GM12874 (cell line): ENCODE results near the gene KIF12.

Experiments used
- TF ChIP-seq, protein P1 (sequence below): IDR thresholded peaks from 2 replicates; pipeline ENCODE4 v1.5.1; 2011; ENCODE audit warnings: low read depth, mild to moderate bottlenecking, control low read depth, low read length, moderate library complexity; ENCODE audit not compliant: insufficient read depth

Gene KIF12

DNA sequence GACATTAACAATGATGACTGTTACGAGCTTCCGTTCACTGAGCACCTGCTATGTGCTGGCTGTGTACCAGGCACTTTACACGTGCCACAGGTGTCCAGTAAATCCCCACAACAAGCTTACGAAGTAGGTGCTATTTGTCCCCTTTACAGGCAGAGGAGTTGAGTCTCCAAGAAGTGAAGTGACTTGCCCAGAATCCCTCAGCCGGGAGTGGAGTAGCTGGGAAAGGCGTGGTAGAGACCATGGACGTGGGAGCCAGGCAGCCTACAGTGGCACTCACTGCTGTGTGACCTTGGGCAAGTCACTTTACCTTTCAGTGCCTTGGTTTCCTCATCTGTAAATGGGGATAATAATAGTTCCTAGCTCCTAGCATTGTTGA, 20.3 kb downstream of the KIF12 start:
- TF ChIP-seq, protein P1, sequence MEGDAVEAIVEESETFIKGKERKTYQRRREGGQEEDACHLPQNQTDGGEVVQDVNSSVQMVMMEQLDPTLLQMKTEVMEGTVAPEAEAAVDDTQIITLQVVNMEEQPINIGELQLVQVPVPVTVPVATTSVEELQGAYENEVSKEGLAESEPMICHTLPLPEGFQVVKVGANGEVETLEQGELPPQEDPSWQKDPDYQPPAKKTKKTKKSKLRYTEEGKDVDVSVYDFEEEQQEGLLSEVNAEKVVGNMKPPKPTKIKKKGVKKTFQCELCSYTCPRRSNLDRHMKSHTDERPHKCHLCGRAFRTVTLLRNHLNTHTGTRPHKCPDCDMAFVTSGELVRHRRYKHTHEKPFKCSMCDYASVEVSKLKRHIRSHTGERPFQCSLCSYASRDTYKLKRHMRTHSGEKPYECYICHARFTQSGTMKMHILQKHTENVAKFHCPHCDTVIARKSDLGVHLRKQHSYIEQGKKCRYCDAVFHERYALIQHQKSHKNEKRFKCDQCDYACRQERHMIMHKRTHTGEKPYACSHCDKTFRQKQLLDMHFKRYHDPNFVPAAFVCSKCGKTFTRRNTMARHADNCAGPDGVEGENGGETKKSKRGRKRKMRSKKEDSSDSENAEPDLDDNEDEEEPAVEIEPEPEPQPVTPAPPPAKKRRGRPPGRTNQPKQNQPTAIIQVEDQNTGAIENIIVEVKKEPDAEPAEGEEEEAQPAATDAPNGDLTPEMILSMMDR: no peak

DNA sequence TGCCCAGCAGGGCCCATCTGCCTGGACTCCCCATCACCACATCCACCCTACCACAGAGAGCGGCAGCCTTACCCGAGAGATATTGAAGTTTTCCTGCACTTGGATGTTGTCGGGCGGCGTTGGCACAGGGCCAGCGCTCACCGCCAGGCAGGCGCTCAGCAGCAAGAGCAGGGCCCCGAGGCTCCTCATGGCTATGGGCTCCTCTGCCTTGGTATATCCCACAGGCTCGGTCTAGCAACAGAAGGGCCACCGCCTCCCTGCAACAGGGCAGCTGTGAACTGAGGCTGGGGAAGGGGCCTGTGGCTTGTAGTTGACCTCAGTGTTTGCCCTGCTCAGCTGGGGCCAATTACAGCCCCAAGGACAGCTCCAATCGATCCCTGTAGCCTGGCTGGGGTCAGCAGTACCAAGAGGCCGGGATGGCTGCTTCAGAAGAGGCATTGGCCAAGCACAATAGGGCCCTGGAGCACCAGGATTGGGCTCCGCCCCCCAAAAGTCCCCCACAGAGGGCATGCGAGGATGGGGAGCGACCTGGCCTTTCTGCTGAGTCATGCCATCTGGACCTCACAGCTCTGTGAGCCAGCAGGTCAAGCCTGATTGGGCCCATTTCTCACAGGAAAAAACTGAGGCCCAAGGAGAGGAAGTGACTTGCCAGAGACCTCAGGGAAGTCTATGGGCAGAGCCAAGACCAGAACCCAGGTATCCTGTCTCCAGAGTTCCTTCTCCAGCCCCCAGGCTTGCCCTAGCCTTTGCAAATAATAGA, 20.9 kb downstream of the KIF12 start, which contains the start of gene AMBP:
AMBP (minus strand) TSS at position 280 of the 760 bp plus-strand sequence; CDS start at position 189, 91 bp downstream.
- TF ChIP-seq, protein P1: no peak

DNA sequence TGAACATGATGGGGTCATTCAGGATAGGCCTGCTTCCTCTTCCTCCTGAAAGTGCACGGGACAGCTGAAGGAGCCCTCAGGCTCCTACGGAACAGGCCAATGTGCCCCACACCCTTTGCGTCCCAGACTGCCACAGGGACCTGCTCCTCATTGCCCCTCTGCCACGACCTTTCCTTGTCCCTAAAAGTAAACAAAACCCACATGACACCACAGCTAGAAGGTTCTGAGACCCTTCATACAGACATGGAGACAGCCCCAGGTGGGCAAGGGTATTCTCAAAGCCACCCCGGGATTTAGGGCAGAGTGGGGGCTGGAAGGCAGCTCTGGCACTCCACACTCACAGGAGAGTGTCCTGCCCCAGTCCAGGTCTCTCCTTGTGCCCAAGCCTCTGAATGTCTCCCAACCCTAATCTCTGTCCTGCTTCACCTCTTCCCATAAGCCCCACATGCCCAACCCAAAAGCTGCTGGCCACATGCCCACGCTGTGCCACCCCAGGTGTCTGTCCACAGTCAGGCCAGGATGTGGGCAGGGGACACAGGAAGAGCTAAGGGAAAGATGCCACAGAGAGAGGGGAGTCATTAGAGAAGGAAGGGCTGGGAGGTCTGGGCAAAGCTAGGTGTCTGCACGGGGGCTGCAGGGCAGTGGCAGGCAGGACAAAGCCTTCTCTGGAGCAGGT, 21.8 kb downstream of the KIF12 start:
- TF ChIP-seq, protein P1: no peak

DNA sequence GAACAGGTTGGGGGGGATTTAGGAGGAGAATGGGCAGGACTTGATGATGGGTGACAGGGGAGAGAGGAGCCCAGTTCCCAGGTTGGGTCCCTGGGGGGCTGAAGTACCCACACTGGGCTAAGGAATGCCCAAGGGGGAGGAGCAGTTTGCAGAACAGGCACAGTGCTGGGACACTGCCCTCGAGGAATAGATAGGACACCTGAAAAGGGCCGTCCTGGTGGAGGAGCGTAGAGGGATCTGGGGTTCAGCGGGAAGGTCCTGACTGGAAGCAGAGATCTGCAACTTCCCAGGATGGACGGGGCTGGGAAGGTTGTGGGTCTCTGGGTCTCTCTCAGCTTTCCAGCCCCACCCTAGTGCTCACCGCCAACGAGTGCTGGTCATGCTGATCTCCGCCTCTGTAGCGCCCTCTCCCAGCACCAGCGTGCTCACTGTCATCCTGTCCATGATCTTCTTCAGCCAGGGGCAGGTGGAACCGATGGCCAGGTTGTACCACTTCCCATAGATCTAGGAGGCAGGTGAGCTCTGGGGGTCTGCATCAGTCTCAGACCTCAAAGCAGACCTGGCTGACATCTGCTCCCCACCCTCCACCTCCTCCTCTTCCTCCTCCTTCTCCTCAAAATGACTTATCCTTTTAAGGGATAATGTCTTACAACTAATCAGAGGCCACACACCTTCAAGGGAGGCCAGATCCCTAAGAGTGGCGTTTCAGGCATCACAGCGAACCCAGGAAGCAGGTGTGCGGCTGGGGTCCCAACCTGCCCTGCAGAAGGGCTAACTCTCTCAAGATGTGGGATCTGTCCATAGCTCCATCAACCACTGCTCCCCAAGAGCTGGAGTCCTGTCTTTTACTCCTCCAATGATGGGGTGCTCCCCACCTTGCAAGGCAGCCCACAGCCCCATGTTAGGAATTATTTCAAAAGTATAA, 22.6 kb downstream of the KIF12 start:
- TF ChIP-seq, protein P1: no peak

DNA sequence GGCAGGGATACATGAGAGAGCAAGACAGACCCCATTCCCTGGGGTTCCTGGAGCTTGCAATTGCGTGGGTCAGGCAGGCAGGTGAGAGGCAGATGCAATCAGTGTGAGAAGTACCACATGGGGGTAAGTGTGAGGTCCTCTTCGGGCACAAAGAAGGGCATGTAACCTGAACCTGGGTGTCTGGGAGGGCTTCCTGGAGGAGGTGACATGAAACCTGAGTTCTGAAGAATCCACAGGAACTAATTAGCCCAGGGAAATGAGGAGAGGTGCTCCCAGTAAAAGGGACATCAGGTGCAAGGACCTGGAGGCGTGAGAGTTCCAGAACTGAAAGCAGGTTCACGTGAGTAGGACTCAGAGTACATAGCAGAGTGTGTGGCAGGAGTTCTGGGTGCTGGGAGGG, 23.5 kb downstream of the KIF12 start:
- TF ChIP-seq, protein P1: no peak

DNA sequence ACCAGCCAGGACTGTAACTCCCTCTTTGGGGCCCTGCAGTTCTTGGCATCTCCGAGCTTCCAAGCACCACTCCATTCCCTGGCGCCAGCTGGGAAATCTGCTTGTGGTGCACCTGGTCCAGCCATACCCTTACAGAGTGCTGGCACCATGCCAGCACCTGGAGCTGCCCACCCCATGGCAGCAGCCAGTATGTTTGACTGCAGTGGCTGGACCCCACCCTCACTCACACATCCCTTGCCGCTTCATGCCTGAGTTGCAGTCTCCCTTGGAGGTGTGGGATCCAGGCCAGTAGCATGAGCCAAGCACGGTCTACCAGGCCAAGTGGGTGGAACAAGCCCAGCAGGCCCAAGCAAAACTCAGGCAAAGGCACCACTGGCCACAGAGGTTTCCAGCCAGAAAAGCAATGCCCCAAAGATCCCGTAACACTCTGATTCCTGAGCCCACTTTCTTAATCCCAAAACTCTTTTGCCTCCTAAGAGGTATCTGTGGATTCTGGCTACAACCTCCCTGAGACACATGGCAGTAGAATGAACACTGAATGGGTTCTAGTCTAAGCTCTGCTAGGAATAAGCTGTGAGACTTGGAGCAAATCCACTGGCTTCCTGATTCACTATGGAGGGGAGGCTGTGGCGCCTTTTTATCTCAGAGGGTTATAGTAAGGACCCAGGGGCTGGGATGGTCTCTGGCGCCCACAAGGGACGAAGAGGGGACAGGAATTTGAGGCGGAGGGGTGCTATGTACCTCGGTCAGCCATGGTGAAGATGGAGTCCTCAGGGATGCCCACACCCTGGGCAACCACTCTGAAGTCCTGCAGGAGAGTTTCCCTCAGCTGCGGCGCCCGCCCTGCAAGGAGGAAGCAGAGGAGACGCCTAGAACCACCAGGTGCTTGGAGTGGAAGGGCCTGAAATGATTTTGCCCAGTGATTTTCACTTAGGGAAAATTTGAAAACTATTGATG, 26.6 kb downstream of the KIF12 start:
- TF ChIP-seq, protein P1: no peak
